Middle frontal gyrus (tissue), 1 donor: ENCODE measurements around the gene MAFG.

Experiments used
- DNase-seq: peaks from one replicate; pipeline ENCODE4 v3.0.0-alpha.2; 2015; ENCODE audit warnings: low spot score; ENCODE audit errors: extremely low spot score

The MAFG gene

GRCh38 chr17:81939881-81940385, 12.4 kb upstream of the MAFG start:
- DNase-seq = peak; percentile 67

DNA sequence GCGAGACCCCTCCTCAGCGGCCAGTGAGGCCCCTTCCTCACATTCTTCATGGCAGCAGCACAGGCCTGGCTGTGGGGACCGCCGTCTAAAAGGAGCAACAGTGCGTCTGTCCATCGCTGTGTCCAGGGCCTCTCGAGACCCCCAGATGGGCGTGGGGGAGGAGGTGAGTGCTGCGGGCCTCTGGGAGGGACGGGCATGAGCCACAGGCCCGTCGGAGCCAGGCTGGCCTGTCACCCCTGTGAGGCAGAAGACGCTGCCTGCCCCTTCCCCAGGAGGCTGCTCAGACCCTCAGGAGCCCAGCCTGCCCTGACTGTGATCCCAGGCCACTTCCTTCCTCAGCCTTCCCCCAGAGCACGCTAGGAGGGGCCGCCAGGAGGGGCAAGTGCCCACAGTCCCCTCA, 11.7 kb upstream of the MAFG start:
- no peak for DNase-seq

GRCh38 chr17:81935709-81936084, 8.2 kb upstream of the MAFG start:
- DNase-seq = no peak

DNA sequence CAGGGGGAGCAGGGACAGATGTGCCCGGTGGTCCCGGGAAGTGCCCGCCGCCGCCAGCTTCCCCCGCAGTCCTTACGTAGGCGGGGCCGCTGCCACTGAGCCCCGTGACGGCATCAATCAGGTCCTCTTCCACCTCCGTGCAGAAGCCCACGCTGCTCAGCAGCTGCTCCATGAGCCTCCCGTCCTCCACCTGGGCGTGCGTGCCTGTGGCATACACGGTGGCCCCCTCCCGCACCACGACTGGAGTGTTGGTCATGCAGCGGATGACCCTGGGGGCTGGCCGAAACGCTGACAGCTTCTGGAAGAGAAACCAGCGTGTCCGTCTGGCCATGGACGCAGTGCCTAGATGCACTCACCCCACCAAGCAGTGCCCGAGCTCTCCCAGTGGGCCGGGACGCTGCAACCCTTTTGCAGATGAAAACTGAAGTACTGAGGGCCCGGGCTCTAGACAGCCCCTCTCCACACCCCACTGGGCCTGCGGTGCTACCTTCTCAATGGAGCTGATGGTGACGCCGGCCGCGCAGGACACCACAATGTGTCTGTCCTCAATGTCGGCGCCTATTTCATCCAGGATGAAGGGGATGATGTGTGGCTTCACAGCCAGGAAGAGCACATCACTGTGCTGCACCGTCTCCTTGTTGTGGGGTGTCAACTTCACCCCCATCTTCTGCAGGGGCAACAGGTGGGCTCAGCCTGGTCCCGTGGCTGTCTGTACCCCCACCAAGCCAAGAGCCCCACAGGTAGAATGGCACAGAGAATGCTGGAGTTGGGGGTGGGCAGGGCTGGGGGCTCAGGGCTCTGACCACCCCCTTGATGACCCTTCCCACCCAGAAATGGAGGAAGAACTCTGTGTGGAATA, 7.5 kb upstream of the MAFG start:
- DNase-seq = no peak

- DNase-seq = no peak
Observed at GRCh38 chr17:81934098-81934757, 6.7 kb upstream of the MAFG start.

DNA sequence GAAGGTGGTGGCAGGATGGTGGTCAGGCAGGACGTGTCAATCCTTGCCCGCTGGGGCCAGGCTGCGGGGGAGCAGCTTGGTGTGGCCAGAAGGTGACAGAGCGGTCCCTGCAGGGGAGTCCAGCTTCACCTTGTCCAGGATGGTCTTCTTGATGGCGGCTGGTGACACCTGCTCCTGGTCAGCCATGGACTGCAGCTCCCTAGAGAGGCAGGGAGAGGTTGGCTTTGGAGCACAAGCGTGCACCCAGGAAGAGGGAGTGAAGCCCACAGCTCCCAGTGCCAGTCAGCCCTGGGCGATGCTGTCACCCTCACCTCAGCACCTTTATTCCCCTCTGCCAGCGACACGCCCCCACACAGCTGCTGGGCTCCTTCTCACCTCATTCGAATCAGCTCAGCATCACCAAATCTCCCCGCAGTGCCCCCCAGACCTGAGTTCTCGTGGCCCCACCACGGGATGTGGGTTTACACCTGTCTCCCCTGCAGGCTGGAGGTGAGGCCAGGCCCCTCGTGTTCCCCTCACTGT, 5.7 kb upstream of the MAFG start:
- no peak for DNase-seq

DNA sequence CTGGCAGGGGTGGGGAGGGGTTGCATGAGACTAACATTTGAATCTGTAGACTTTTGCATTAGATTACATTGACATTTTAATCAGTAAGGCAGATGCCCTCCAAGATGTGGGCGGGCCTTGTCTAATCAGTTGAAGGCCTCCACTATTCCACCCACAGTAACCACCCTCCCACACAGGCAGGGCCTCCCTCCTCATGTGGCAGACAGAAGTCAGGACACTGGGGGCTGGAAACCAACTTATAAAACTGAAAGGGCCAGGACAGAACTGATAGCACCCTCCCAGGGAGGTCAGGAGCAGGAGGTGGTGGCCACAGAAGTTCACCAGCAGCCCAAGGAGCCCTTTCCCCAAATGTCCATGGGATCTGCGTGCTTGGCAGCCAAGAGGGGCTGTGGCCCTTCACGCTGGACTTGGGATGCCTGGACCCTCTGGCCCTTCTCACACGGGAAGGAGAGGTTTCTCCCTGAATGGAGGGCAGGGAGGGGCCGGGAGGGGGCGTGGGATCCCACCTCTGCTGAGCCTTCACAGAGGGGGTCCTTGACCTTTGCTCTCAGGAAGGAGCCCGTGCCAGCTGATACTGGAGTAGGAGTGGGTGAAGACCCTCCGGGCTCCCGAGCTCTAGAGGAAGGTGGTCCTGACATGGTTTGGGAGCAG, 4.9 kb upstream of the MAFG start:
- no peak for DNase-seq

DNA sequence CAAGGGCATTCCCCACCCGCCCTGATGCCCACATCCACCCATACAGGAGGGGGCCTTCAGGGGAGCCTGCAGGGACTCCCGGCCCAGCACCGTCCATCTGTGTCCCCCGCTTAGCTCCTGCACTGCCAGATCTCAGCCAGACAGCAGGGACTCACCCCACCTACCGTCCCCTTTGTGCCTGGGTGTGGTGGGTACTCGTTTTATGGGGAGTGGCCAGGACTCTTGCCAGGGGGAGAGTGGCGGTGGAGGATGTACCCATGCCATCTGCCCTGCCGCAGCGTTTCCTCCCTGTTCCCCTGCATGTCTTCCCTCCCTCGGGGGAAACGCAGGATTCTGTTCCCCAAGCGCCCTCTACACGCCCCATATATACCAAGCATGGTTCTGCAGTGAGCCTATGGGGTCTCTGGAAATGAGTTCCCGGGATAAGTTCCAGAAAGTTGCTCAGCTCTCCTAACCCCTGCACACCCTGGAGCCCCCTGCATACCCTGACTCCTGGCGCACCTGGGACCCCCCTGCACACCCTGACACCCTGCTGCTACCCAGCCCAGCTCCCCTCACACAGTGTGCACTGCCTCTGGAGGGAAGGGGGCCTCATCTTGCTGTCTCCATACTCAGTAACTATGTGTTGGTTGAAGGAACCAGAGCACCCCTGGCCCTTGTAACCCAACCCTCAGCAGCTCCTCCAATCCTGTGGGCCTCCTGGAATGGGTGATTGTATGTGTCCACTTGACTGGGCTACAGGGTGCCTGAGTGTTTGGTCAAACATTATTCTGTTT, 4.2 kb upstream of the MAFG start:
- DNase-seq = no peak

- no peak for DNase-seq
Observed at GRCh38 chr17:81931189-81931556, 3.6 kb upstream of the MAFG start.

- no peak for DNase-seq
Observed at GRCh38 chr17:81930142-81931125, 2.9 kb upstream of the MAFG start.

- no peak for DNase-seq
Observed at GRCh38 chr17:81929253-81930141, 2.0 kb upstream of the MAFG start.

DNA sequence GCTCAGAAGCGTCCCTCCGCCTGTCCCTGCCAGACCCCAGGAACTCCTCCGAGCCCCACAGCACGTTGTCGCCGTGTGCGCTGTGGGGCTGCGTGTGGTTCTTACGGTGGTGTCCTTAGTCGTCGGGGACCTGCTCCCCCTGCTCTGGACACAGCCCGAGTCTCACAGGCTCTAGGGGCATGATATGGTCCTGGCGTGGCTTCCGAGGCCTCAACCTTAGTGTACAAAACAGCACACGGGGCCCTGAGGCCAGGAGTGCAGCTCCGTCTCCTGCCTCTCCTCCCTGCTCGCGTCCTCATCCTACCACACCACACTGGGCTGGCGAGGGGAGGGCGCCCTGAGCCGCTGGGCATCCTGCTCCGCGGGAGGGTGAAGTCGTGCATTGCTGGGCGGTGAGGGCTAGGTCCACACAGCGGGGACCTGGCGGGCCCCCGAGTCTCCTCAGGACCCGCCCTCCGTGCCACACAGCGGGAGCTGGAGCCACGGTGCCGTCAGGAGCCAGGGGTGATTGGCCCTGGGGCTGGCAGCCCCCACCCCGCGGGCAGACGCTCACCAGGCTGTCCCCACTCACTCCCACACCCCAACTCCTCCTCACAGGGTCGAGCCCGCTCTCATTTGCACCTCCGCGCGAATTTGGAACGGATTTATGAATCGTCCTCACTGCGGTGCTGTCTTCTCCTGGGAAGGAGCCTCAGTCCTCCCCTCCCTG, 1.2 kb upstream of the MAFG start:
- DNase-seq = no peak

- no peak for DNase-seq
Observed at GRCh38 chr17:81927152-81927652, 333 bp downstream of the MAFG start.

- no peak for DNase-seq
Observed at GRCh38 chr17:81926451-81927151, 934 bp downstream of the MAFG start.

GRCh38 chr17:81925860-81926450, 1.6 kb downstream of the MAFG start:
- no peak for DNase-seq

DNA sequence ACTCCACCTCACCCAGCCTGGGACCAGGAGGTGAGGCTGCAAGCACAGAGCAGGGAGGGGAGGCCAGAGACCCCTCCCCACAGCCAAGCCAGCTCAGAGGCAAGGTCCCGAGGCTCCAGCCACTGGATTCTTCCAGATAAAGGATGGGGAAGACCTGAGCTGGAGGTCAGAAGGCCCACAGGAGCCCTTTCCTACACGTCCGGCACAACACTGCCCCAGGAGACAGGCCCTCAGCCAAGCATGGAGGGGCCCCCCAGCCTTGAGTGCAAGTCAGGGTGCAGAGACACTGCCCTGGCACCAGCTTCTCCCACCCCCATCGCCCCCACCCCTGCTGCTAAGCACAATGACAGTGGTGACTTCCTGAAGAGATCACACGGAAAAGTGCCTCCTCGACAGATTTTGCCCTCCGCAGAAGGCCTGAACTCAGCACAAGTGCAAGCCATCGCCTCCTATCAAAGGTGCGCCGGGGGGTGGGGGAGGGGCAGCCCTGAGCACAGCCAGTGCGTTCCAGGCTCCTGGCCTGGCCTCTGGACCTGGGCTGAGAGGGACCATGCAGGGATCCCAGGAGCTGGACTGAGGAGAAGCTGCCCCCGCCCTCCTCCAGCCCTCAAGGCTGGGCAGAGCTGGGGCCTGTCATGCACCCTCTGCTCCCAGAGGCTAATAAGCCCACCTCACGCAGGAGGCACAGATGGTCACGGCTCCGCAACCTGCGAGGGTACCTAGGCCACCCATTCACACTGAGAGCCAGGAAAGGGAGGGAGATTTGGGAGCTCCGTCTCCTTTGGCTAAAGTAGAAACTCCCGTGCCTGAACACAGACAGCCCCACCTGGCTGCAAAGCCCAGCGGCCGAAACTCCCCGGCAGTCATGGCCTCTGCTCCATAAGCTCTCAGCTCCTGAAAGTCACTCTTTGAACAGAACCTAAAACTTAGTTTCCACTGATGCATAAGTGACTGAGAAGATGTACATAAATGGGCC, 2.7 kb downstream of the MAFG start:
- no peak for DNase-seq
